DMS 273 (cell line): ENCODE data around the gene NUTM1.
"Not testable (repeated sequence)": the region's sequence is repeated elsewhere in the genome, so short reads cannot be mapped to it uniquely, and the experiment has no call there.

Source experiments
- DNase-seq: peaks from one replicate; lab custom pipeline; 2025; ENCODE audit not compliant: unreplicated experiment; lab: John Stamatoyannopoulos, UW

The NUTM1 gene

GRCh38 chr15:34364041-34364440, 20.9 kb downstream of the NUTM1 start:
- no peak for DNase-seq

- DNase-seq, result no peak
Observed at GRCh38 chr15:34365091-34365825, 22.1 kb downstream of the NUTM1 start.

GRCh38 chr15:34365836-34366235, 22.7 kb downstream of the NUTM1 start:
- no peak for DNase-seq

- DNase-seq, result peak; percentile 59
Observed at GRCh38 chr15:34366271-34367065, 23.4 kb downstream of the NUTM1 start.

GRCh38 chr15:34367101-34368081, 24.3 kb downstream of the NUTM1 start, which contains the start of gene LPCAT4:
Gene LPCAT4 (minus strand): TSS chr15:34367196. CDS start chr15:34367100, 96 bp downstream.
- DNase-seq, result peak; percentile 92

GRCh38 chr15:34370129-34370528, 27.0 kb downstream of the NUTM1 start:
- DNase-seq, result no peak

GRCh38 chr15:34370643-34371042, 27.5 kb downstream of the NUTM1 start:
- DNase-seq, result no peak

- DNase-seq, result no peak
Observed at GRCh38 chr15:34373951-34374350, 30.8 kb downstream of the NUTM1 start.

GRCh38 chr15:34374816-34375215, 31.7 kb downstream of the NUTM1 start:
- no peak for DNase-seq

GRCh38 chr15:34375541-34375940, 32.4 kb downstream of the NUTM1 start:
- DNase-seq, result not testable (repeated sequence)

GRCh38 chr15:34376856-34377255, 33.7 kb downstream of the NUTM1 start:
- no peak for DNase-seq

- DNase-seq, result not testable (repeated sequence)
Observed at GRCh38 chr15:34380491-34380890, 37.4 kb downstream of the NUTM1 start.

GRCh38 chr15:34381829-34382521, 38.9 kb downstream of the NUTM1 start:
- DNase-seq, result not testable (repeated sequence)

- DNase-seq, result not testable (repeated sequence)
Observed at GRCh38 chr15:34389594-34390086, 46.5 kb downstream of the NUTM1 start.

- not testable (repeated sequence) for DNase-seq
Observed at GRCh38 chr15:34392981-34393380, 49.9 kb downstream of the NUTM1 start.

- not testable (repeated sequence) for DNase-seq
Observed at GRCh38 chr15:34397637-34398259, 54.6 kb downstream of the NUTM1 start.

- not testable (repeated sequence) for DNase-seq
Observed at GRCh38 chr15:34403160-34403598, 60.1 kb downstream of the NUTM1 start.

- not testable (repeated sequence) for DNase-seq
Observed at GRCh38 chr15:34403899-34404298, 60.8 kb downstream of the NUTM1 start.
